ENCODE data around the gene GATA5.
A peak's percentile ranks its signal among the peaks of the same experiment; 100 is the strongest.

Gene GATA5

GRCh38 chr20:62472138-62472940 is 3.5 kb downstream of the GATA5 start:
- DNase-seq: no peak

- DNase-seq: no peak
Observed at GRCh38 chr20:62470459-62470858, 5.3 kb downstream of the GATA5 start.

- no peak for DNase-seq
Observed at GRCh38 chr20:62470001-62470400, 5.8 kb downstream of the GATA5 start.

- no peak for DNase-seq
Observed at GRCh38 chr20:62469352-62469751, 6.4 kb downstream of the GATA5 start.

GRCh38 chr20:62466806-62467537 is 8.8 kb downstream of the GATA5 start:
- DNase-seq: peak in 1 of 2 experiments; percentile 7

GRCh38 chr20:62466072-62466760 is 9.6 kb downstream of the GATA5 start:
- no peak for DNase-seq

- DNase-seq: no peak
Observed at GRCh38 chr20:62464990-62465389, 10.8 kb downstream of the GATA5 start.

- no peak for DNase-seq
Observed at GRCh38 chr20:62464425-62464770, 11.4 kb downstream of the GATA5 start.

GRCh38 chr20:62463651-62464424 is 12.0 kb downstream of the GATA5 start:
- DNase-seq: no peak

GRCh38 chr20:62462976-62463592 is 12.7 kb downstream of the GATA5 start:
- DNase-seq: no peak

- no peak for DNase-seq
Observed at GRCh38 chr20:62461834-62462233, 14.0 kb downstream of the GATA5 start.

- no peak for DNase-seq
Observed at GRCh38 chr20:62461157-62461556, 14.6 kb downstream of the GATA5 start.

GRCh38 chr20:62460678-62461077 is 15.1 kb downstream of the GATA5 start:
- no peak for DNase-seq

GRCh38 chr20:62459488-62459887 is 16.3 kb downstream of the GATA5 start:
- no peak for DNase-seq

GRCh38 chr20:62458275-62459251 is 17.2 kb downstream of the GATA5 start:
- no peak for DNase-seq

GRCh38 chr20:62457831-62458230 is 18.0 kb downstream of the GATA5 start:
- DNase-seq: no peak

GRCh38 chr20:62457098-62457497 is 18.7 kb downstream of the GATA5 start:
- no peak for DNase-seq

GRCh38 chr20:62455929-62456328 is 19.9 kb downstream of the GATA5 start:
- no peak for DNase-seq

- no peak for DNase-seq
Observed at GRCh38 chr20:62454904-62455636, 20.7 kb downstream of the GATA5 start.

GRCh38 chr20:62453186-62453808 is 22.5 kb downstream of the GATA5 start:
- DNase-seq: no peak
